GM18867 (cell line): ENCODE results near the gene CYBB.
A peak's percentile ranks its signal among the peaks of the same experiment; 100 is the strongest.

ENCODE experiments used
- ATAC-seq: cut with Tn5 transposase; IDR thresholded peaks from one replicate; pipeline ENCODE4 v1.9.1; 2021; ENCODE audit warnings: mild to moderate bottlenecking, moderate library complexity; ENCODE audit not compliant: unreplicated experiment

CYBB gene

GRCh38 chrX:37830371-37830770, 50.5 kb downstream of the CYBB start:
- no peak for ATAC-seq

- ATAC-seq: no peak
Observed at GRCh38 chrX:37834937-37835336, 55.1 kb downstream of the CYBB start.

- ATAC-seq: no peak
Observed at GRCh38 chrX:37840931-37841330, 61.1 kb downstream of the CYBB start.

GRCh38 chrX:37844622-37845021, 64.8 kb downstream of the CYBB start:
- no peak for ATAC-seq

GRCh38 chrX:37846141-37846540, 66.3 kb downstream of the CYBB start:
- ATAC-seq: no peak

GRCh38 chrX:37846558-37846933, 66.7 kb downstream of the CYBB start:
- no peak for ATAC-seq

GRCh38 chrX:37846934-37847732, 67.3 kb downstream of the CYBB start, which contains the start of gene DYNLT3:
Gene DYNLT3 (minus strand): TSS chrX:37847571. CDS start chrX:37847510, 61 bp downstream.
- ATAC-seq: peak; percentile 99

- ATAC-seq: peak; percentile 27
Observed at GRCh38 chrX:37847733-37848197, 67.9 kb downstream of the CYBB start.

- no peak for ATAC-seq
Observed at GRCh38 chrX:37854148-37854547, 74.3 kb downstream of the CYBB start.

GRCh38 chrX:37854748-37855147, 74.9 kb downstream of the CYBB start:
- no peak for ATAC-seq

- no peak for ATAC-seq
Observed at GRCh38 chrX:37860721-37861120, 80.9 kb downstream of the CYBB start.

GRCh38 chrX:37862851-37863250, 83.0 kb downstream of the CYBB start:
- ATAC-seq: no peak
